ENCODE measurements around the gene NDUFB4.
"Not testable (repeated sequence)": the region's sequence is repeated elsewhere in the genome, so short reads cannot be mapped to it uniquely, and the experiment has no call there.

Gene NDUFB4

GRCh38 chr3:120569222-120570057 is 26.7 kb upstream of the NDUFB4 start:
- DNase-seq, result no peak

- no peak for DNase-seq
Observed at GRCh38 chr3:120572027-120572426, 24.1 kb upstream of the NDUFB4 start.

GRCh38 chr3:120587332-120587975 is 8.7 kb upstream of the NDUFB4 start:
- no peak for DNase-seq

GRCh38 chr3:120595788-120596115 is 384 bp upstream of the NDUFB4 start:
- DNase-seq, result no peak

- DNase-seq, result no peak
Observed at GRCh38 chr3:120596853-120597223, 702 bp downstream of the NDUFB4 start.

GRCh38 chr3:120597445-120598049 is 1.4 kb downstream of the NDUFB4 start:
- DNase-seq, result peak in 1 of 5 experiments; percentile 41

GRCh38 chr3:120599211-120599610 is 3.1 kb downstream of the NDUFB4 start:
- no peak for DNase-seq

GRCh38 chr3:120601554-120601953 is 5.4 kb downstream of the NDUFB4 start:
- DNase-seq, result no peak

GRCh38 chr3:120602682-120603081 is 6.5 kb downstream of the NDUFB4 start:
- no peak for DNase-seq

GRCh38 chr3:120604382-120604781 is 8.2 kb downstream of the NDUFB4 start:
- DNase-seq, result no peak

- no peak for DNase-seq
Observed at GRCh38 chr3:120604784-120605183, 8.6 kb downstream of the NDUFB4 start.

GRCh38 chr3:120608506-120608905 is 12.4 kb downstream of the NDUFB4 start:
- no peak for DNase-seq

- DNase-seq, result no peak
Observed at GRCh38 chr3:120614765-120615164, 18.6 kb downstream of the NDUFB4 start.

GRCh38 chr3:120615847-120616609 is 19.9 kb downstream of the NDUFB4 start:
- no peak for DNase-seq

GRCh38 chr3:120616745-120617144 is 20.6 kb downstream of the NDUFB4 start:
- DNase-seq, result not testable (repeated sequence)

GRCh38 chr3:120622457-120622856 is 26.3 kb downstream of the NDUFB4 start:
- no peak for DNase-seq

GRCh38 chr3:120622870-120623726 is 27.0 kb downstream of the NDUFB4 start:
- peak in 1 of 5 experiments; percentile 19 for DNase-seq

GRCh38 chr3:120623727-120624093 is 27.6 kb downstream of the NDUFB4 start:
- DNase-seq, result no peak

GRCh38 chr3:120625159-120625586 is 29.0 kb downstream of the NDUFB4 start:
- no peak for DNase-seq

GRCh38 chr3:120634539-120634938 is 38.4 kb downstream of the NDUFB4 start:
- DNase-seq, result no peak

- DNase-seq, result no peak
Observed at GRCh38 chr3:120636795-120637401, 40.8 kb downstream of the NDUFB4 start.
